ENCODE results near the gene KIRREL3.

DNA sequence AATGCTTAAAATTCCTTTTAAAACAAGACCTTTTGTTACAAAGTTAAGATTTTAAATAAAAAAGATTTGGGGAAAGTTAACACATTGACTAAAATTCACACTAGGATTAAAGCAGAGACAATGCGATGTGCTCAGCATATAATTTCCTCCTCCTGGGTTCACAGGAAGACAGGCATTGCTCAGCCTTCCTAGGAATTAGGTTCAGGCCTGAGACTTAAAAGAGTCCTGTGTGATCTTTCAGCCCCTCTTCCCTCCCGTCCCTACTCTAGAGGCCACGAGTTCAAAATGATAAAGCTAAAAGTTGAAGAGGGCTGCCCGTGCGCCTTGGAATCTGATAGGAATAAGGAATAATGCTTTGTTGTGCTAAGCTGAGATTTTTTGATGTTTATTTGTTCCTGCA is 218.6 kb downstream of the KIRREL3 start:
- TF ChIP-seq POLR2A (IDR thresholded peaks at IDR 0.05; ENCODE audit: control extremely low read depth in 1 of 2, low read depth in 2 of 2, low read length in 2 of 2) (no peak), CTBP2 (IDR thresholded peaks at IDR 0.05; ENCODE audit: borderline replicate concordance, insufficient read depth, insufficient read length, low read length) (no peak), PHF8 (conservative IDR thresholded peaks at IDR 0.05; ENCODE audit: low read depth, low read length) (no peak), TBP (IDR thresholded peaks at IDR 0.05; ENCODE audit: low read depth, low read length) (no peak), SUZ12 (IDR thresholded peaks at IDR 0.05; ENCODE audit: low read length) (no peak), RFX5 (IDR thresholded peaks at IDR 0.05; ENCODE audit: borderline replicate concordance, low read depth, low read length) (no peak), SP1 (IDR thresholded peaks at IDR 0.05; ENCODE audit: low read depth, low read length) (no peak)
- TF ChIP-seq, protein P1, sequence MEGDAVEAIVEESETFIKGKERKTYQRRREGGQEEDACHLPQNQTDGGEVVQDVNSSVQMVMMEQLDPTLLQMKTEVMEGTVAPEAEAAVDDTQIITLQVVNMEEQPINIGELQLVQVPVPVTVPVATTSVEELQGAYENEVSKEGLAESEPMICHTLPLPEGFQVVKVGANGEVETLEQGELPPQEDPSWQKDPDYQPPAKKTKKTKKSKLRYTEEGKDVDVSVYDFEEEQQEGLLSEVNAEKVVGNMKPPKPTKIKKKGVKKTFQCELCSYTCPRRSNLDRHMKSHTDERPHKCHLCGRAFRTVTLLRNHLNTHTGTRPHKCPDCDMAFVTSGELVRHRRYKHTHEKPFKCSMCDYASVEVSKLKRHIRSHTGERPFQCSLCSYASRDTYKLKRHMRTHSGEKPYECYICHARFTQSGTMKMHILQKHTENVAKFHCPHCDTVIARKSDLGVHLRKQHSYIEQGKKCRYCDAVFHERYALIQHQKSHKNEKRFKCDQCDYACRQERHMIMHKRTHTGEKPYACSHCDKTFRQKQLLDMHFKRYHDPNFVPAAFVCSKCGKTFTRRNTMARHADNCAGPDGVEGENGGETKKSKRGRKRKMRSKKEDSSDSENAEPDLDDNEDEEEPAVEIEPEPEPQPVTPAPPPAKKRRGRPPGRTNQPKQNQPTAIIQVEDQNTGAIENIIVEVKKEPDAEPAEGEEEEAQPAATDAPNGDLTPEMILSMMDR (IDR thresholded peaks at IDR 0.05; ENCODE audit: control extremely low read depth in 1 of 3, insufficient read depth in 1 of 3, low read depth in 1 of 3, low read length in 3 of 3), result no peak

All from H1 (cell line).